A549 (cell line): ENCODE data around the gene SIX2. TPM values are rescaled to one million over a fixed set of nuclear protein-coding genes. Genes with fewer than 3 reads are reported as not detected.

Experiments used
- ATAC-seq, 2 experiments: fragments of 200-7000 bp in 1 of 2; fragments of >200 bp in 1 of 2; cut with Nextera tagmentation in 1 of 2; cut with Tn5 transposase in 1 of 2; 3 replicates each; pipeline versions ENCODE4 v1.8.0 to v1.9.1; 2018 to 2020; ENCODE audit warnings: mild to moderate bottlenecking in 1 of 2, moderate library complexity in 1 of 2
- CTCF ChIA-PET: fragments of 300-600 bp; sonication (Branson Sonifier 250); formaldehyde crosslinking; extraction: SDS; loops from one replicate; lab custom pipeline; 2021; ENCODE audit warnings: antibody characterized with exemption, inconsistent platforms; lab: Yijun Ruan, JAX
- POLR2A ChIA-PET: fragments of 350-600 bp; formaldehyde crosslinking; extraction: SDS; loops from one replicate; lab custom pipeline; 2021; ENCODE audit warnings: antibody characterized with exemption, inconsistent platforms; lab: Yijun Ruan, JAX
- DNase-seq, 2 experiments: peaks; one replicate each; pipeline versions ENCODE4 v3.0.0 to v3.0.0-alpha.2; 2011 to 2016; ENCODE audit warnings: low read depth in 1 of 2, low spot score in 1 of 2
- FAIRE-seq: peaks from 2 replicates; lab custom pipeline; 2011; peaks lifted over from hg19 to GRCh38; lab: Jason Lieb, UNC
- H3K27ac ChIP-seq, 2 experiments: fragments of >200 bp; sonication (Bioruptor Twin); formaldehyde crosslinking; 3 replicates each; pipeline ENCODE4 v1.5.1; 2016 to 2017
- H3K4me1 ChIP-seq: fragments of >200 bp; sonication (Bioruptor Twin); formaldehyde crosslinking; 3 replicates; pipeline ENCODE4 v1.6.1; 2016
- H3K4me2 ChIP-seq: fragments of >200 bp; sonication (Bioruptor Twin); formaldehyde crosslinking; 3 replicates; pipeline ENCODE4 v1.6.1; 2016
- H3K4me3 ChIP-seq: fragments of >200 bp; sonication (Bioruptor Twin); formaldehyde crosslinking; 3 replicates; pipeline ENCODE4 v1.5.1; 2016
- H3K9me3 ChIP-seq: fragments of >200 bp; sonication (Bioruptor Twin); formaldehyde crosslinking; 3 replicates; pipeline ENCODE4 v1.6.1; 2016
- CBX2 ChIP-seq: fragments of 200-600 bp; sonication (generic); IDR thresholded peaks from 2 replicates; pipeline ENCODE4 v1.6.1; 2016; ENCODE audit warnings: low read depth, mild to moderate bottlenecking, borderline replicate concordance
- CHD4 ChIP-seq: fragments of 200-600 bp; sonication (generic); IDR thresholded peaks from 2 replicates; pipeline ENCODE4 v1.6.1; 2016; ENCODE audit warnings: antibody characterized with exemption, mild to moderate bottlenecking, borderline replicate concordance
- ESRRA ChIP-seq: fragments of 150-350 bp; IDR thresholded peaks from 2 replicates; pipeline ENCODE4 v1.6.1; 2014; ENCODE audit warnings: mild to moderate bottlenecking, low read length, borderline replicate concordance
- FOXS1 ChIP-seq: fragments of 250-450 bp; sonication (Bioruptor Pico); IDR thresholded peaks from 2 replicates; pipeline ENCODE4 v1.5.0; 2020; ENCODE audit warnings: mild to moderate bottlenecking, moderate library complexity
- HEYL ChIP-seq: fragments of 250-450 bp; sonication (Bioruptor Pico); IDR thresholded peaks from 2 replicates; pipeline ENCODE4 v1.8.0; 2021; ENCODE audit warnings: mild to moderate bottlenecking, moderate library complexity
- HOXA7 ChIP-seq: fragments of 250-450 bp; sonication (Bioruptor Pico); IDR thresholded peaks from 2 replicates; pipeline ENCODE4 v1.5.0; 2020; ENCODE audit warnings: mild to moderate bottlenecking, moderate library complexity
- JUN ChIP-seq, 2 experiments: fragments of >200 bp; sonication (Bioruptor Twin); formaldehyde crosslinking; IDR thresholded peaks; 2 replicates in 1 of 2; 3 replicates in 1 of 2; pipeline ENCODE4 v1.6.1; 2016 to 2017
- KDM1A ChIP-seq: fragments of 200-600 bp; sonication (generic); IDR thresholded peaks from 2 replicates; pipeline ENCODE4 v1.6.1; 2016; ENCODE audit warnings: low read depth, mild to moderate bottlenecking
- NFE2L2 ChIP-seq: fragments of 150-350 bp; conservative IDR thresholded peaks from 2 replicates; pipeline ENCODE4 v1.6.1; 2014; ENCODE audit warnings: low read length
- NR3C1 ChIP-seq: fragments of >200 bp; sonication (Bioruptor Twin); formaldehyde crosslinking; IDR thresholded peaks from 3 replicates; pipeline ENCODE4 v1.6.1; 2017
- PHF8 ChIP-seq: fragments of 200-600 bp; sonication (generic); IDR thresholded peaks from 2 replicates; pipeline ENCODE4 v1.6.1; 2016; ENCODE audit warnings: low read depth, mild to moderate bottlenecking, antibody characterized with exemption, moderate library complexity, borderline replicate concordance
- POLR2AphosphoS2 ChIP-seq: conservative IDR thresholded peaks from 2 replicates; pipeline ENCODE4 v1.6.1; 2012; ENCODE audit warnings: low read length, improper control_type of control experiment, inconsistent platforms
- RFX5 ChIP-seq: fragments of 450-650 bp; IDR thresholded peaks from 2 replicates; pipeline ENCODE4 v1.7.1; 2014; ENCODE audit warnings: antibody characterized with exemption, mild to moderate bottlenecking, moderate library complexity
- SMC3 ChIP-seq: fragments of >200 bp; sonication (Bioruptor Twin); formaldehyde crosslinking; IDR thresholded peaks from 3 replicates; pipeline ENCODE4 v1.6.1; 2018; ENCODE audit warnings: inconsistent platforms
- SREBF2 ChIP-seq: fragments of 450-650 bp; IDR thresholded peaks from 2 replicates; pipeline ENCODE4 v1.6.1; 2014; ENCODE audit warnings: mild to moderate bottlenecking, moderate library complexity
- ZFP36 ChIP-seq: fragments of 450-650 bp; IDR thresholded peaks from 2 replicates; pipeline ENCODE4 v1.6.1; 2014; ENCODE audit warnings: borderline replicate concordance; ENCODE audit not compliant: partially characterized antibody
- ZSCAN20 ChIP-seq: fragments of 250-450 bp; sonication (Bioruptor Pico); IDR thresholded peaks from 2 replicates; pipeline ENCODE4 v1.8.0; 2022; ENCODE audit warnings: mild to moderate bottlenecking, moderate library complexity
- WGBS: methylation state at CpG from one replicate; pipeline ENCODE4 v1.1.6; 2017; ENCODE audit errors: missing lambda C conversion rate; 5-methylcytosine and 5-hydroxymethylcytosine counted together
- polyA plus RNA-seq, 4 experiments: library from polyadenylated mRNA; depleted of rRNA in 3 of 4; stranded (reverse); fragments of >200 nt; fragmentation: RNase III in 1 of 4; extraction: RNeasy Plus Mini Kit Qiagen cat#74134 plus additional on column Dnase treatment in 1 of 4; gene quantifications; 2 replicates in 3 of 4; 3 replicates in 1 of 4; pipeline ENCODE4 v1.2.3, GENCODE V29; 2011 to 2017
- TF ChIP-seq, protein P1 (sequence below): fragments of 250-450 bp; sonication (Bioruptor Pico); IDR thresholded peaks from 2 replicates; pipeline ENCODE4 v1.5.0; 2021; ENCODE audit warnings: mild to moderate bottlenecking, moderate library complexity, borderline replicate concordance
- TF ChIP-seq, protein P2 (sequence below): IDR thresholded peaks from 2 replicates; pipeline ENCODE4 v1.6.1; 2012
- TF ChIP-seq, protein P3 (sequence below): fragments of 150-350 bp; IDR thresholded peaks from 2 replicates; pipeline ENCODE4 v1.6.1; 2014; ENCODE audit warnings: low read depth, mild to moderate bottlenecking, low read length
- TF ChIP-seq, protein P4 (sequence below): fragments of 450-650 bp; IDR thresholded peaks from 2 replicates; pipeline ENCODE4 v1.6.1; 2014; ENCODE audit warnings: antibody characterized with exemption

The SIX2 gene
- polyA plus RNA-seq, 2 of the 4 experiments (the other 2 are of a cell fraction) = 0.10 to 0.15 TPM

DNA sequence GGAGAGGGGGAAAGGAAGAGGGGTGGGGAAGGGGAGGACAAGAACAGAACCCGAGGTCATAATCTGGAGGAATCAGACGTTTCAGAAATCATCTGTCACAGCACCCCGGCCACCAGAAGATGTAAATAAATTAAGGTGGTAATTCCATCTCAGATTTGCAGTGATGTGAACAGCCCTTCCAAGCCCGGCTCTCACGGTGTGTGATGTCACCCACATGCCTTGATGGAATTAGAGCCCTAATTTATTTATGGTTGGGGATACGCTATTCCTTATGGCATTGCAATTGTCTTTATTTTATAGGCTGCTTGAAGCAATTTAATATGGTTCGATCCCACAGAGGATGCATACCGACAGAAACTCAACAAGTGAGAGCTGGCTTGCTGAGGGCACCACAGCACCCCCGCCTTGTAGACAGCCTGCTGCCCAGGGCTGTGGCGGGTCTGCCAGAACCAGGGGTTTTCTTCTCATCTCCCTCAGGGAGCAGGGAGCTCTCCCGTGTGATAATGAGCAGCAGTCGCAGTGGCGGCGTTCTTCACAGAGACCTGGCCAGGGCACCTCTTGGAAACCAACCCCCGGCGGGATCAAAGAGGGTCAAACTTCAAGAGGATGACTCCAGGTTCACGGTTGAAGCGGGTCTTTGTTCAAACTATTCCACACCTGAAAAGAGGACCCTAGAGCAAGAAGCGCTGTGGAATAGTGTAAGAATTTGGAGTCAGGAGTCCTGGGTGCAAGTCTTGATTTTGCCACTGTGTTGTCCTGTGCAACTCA is 40.5 kb upstream of the SIX2 start:
- DNase-seq (no peak), FAIRE-seq (no peak), ATAC-seq (no peak)
- H3K4me1 ChIP-seq = no peaks in the 10 kb centered on the region
- ChIA-PET CTCF (no interaction called here), POLR2A (no interaction called here)
- H3K4me2 ChIP-seq = no peak overlapping the region
- H3K27ac ChIP-seq = no peak overlapping the region
- WGBS = 76% methylated on average over 19 of the region's 19 CpGs
- H3K9me3 ChIP-seq = no peaks in the 10 kb centered on the region
- TF ChIP-seq HEYL (CRISPR knock-in tag) (no peak), ESRRA (no peak), CHD4 (no peak), SMC3 (no peak), RFX5 (no peak), ZFP36 (no peak), FOXS1 (no peak), KDM1A (no peak), SREBF2 (no peak), POLR2AphosphoS2 (no peak), NFE2L2 (no peak), PHF8 (no peak)
- TF ChIP-seq, protein P1, sequence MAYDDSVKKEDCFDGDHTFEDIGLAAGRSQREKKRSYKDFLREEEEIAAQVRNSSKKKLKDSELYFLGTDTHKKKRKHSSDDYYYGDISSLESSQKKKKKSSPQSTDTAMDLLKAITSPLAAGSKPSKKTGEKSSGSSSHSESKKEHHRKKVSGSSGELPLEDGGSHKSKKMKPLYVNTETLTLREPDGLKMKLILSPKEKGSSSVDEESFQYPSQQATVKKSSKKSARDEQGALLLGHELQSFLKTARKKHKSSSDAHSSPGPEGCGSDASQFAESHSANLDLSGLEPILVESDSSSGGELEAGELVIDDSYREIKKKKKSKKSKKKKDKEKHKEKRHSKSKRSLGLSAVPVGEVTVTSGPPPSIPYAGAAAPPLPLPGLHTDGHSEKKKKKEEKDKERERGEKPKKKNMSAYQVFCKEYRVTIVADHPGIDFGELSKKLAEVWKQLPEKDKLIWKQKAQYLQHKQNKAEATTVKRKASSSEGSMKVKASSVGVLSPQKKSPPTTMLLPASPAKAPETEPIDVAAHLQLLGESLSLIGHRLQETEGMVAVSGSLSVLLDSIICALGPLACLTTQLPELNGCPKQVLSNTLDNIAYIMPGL = no peak
- H3K4me3 ChIP-seq = no peak overlapping the region

DNA sequence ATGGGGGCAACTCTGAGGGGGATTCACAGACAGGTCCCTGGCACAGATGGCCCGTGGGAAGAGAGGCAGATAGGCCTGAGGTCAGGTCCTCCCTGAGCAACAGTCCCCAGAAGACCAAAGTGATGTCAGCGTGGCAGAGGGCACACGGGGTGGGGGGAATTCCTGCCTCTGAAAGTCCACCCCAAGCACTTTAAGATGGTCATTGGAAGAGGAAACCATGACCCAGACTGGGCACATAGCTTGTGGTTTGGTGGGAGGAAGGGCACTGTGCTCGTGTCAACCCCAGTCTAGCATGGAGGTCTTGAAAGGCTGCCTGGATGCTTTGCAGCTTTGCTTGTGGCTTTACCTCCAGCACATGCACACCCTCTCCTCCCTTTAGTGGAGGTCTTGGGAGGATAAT is 38.0 kb upstream of the SIX2 start:
- POLR2A ChIA-PET = no interaction called here
- Histone ChIP-seq H3K4me1 (no peaks in the 10 kb centered on the region), H3K27ac (no peak overlapping the region), H3K4me3 (no peak overlapping the region), H3K9me3 (no peaks in the 10 kb centered on the region), H3K4me2 (no peak overlapping the region)
- WGBS = 41% methylated on average over 4 of the region's 4 CpGs
- no peak for FAIRE-seq
- TF ChIP-seq, protein P2, sequence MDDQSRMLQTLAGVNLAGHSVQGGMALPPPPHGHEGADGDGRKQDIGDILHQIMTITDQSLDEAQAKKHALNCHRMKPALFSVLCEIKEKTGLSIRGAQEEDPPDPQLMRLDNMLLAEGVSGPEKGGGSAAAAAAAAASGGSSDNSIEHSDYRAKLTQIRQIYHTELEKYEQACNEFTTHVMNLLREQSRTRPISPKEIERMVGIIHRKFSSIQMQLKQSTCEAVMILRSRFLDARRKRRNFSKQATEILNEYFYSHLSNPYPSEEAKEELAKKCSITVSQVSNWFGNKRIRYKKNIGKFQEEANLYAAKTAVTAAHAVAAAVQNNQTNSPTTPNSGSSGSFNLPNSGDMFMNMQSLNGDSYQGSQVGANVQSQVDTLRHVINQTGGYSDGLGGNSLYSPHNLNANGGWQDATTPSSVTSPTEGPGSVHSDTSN = no peak
- TF ChIP-seq, protein P3, sequence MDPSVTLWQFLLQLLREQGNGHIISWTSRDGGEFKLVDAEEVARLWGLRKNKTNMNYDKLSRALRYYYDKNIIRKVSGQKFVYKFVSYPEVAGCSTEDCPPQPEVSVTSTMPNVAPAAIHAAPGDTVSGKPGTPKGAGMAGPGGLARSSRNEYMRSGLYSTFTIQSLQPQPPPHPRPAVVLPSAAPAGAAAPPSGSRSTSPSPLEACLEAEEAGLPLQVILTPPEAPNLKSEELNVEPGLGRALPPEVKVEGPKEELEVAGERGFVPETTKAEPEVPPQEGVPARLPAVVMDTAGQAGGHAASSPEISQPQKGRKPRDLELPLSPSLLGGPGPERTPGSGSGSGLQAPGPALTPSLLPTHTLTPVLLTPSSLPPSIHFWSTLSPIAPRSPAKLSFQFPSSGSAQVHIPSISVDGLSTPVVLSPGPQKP = no peak
- no peak for TF ChIP-seq CBX2
- TF ChIP-seq JUN (IDR thresholded peaks at IDR 0.05) = no peak
- TF ChIP-seq NR3C1 = no peak
- no peak for TF ChIP-seq HOXA7 (CRISPR knock-in tag)
- TF ChIP-seq, protein P4, sequence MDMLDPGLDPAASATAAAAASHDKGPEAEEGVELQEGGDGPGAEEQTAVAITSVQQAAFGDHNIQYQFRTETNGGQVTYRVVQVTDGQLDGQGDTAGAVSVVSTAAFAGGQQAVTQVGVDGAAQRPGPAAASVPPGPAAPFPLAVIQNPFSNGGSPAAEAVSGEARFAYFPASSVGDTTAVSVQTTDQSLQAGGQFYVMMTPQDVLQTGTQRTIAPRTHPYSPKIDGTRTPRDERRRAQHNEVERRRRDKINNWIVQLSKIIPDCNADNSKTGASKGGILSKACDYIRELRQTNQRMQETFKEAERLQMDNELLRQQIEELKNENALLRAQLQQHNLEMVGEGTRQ = no peak
- no peak for TF ChIP-seq KDM1A
- no peak for TF ChIP-seq ZSCAN20 (CRISPR knock-in tag)
- no peak for ATAC-seq
- DNase-seq = no peak
- CTCF ChIA-PET = interaction anchor here (0.6 to 1.5 kb wide), 2 partner anchors 24 to 108 kb away, joined by 3 to 4 read pairs; no protein-coding TSS in a partner anchor
